ENCODE measurements around the gene RTL1.

RTL1 gene

GRCh38 chr14:100898465-100898864, 5.1 kb downstream of the RTL1 start:
- no peak for DNase-seq

GRCh38 chr14:100896369-100897060, 7.0 kb downstream of the RTL1 start:
- no peak for DNase-seq

DNA sequence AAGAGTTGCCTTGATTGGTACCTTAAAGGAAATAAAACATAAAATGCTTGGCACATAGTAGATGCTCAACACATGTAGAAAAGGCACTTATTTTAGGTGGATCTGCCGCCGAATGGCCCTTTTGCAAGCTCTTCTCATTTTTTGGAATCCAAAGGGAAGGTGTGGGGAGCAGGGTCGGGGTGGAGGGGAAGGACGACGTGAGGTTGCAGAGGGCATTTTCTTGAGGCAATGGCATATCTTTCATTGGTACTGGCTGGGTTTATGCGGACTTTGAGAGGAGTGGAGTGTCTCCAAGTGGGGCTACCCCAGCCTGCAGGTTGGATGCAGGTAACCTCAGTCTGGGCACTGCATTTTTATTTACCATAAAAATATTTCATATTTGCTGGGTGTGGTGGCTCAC, 8.1 kb downstream of the RTL1 start:
- no peak for DNase-seq

DNA sequence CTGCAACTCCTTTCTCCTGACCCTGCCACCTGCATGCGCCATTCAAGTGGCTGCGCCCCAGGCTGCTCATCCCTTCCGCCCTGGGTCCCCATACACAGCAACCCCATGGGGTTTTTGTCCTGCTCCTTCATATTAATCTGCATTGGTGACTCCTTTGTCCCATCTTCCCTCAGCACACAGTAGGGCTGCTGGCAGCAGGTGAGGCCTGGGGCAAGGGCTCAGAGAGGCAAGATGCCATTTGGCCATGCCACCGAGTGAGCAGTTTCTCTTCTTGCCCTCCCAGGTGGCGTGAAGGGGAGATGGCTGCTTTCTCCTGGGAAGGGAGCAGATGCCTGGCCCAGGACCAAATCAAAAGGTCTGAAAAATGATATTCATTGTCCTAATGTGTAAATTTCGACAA, 9.1 kb downstream of the RTL1 start:
- DNase-seq = no peak

DNA sequence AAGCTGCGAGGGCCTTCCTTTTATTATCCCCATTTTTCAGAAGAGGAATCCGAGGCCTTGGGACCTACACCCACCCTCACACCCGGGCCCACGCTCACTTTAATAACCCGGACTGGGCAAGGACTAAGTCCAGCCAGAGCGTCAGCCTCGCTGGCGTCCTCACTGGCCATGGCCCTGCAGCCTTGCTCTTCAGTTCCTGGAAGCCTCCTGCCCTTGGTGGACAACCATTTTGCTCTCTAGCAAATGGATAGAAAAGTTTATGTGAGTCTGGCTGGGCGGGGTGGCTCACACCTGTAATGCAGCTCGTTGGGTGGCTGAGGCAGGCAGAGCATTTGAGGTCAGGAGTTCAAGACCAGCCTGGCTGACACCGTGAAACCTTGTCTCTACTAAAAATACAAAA, 9.8 kb downstream of the RTL1 start:
- DNase-seq = no peak

- DNase-seq = no peak
These were observed 10.3 kb downstream of the RTL1 start for GRCh38 chr14:100893228-100893601.

DNA sequence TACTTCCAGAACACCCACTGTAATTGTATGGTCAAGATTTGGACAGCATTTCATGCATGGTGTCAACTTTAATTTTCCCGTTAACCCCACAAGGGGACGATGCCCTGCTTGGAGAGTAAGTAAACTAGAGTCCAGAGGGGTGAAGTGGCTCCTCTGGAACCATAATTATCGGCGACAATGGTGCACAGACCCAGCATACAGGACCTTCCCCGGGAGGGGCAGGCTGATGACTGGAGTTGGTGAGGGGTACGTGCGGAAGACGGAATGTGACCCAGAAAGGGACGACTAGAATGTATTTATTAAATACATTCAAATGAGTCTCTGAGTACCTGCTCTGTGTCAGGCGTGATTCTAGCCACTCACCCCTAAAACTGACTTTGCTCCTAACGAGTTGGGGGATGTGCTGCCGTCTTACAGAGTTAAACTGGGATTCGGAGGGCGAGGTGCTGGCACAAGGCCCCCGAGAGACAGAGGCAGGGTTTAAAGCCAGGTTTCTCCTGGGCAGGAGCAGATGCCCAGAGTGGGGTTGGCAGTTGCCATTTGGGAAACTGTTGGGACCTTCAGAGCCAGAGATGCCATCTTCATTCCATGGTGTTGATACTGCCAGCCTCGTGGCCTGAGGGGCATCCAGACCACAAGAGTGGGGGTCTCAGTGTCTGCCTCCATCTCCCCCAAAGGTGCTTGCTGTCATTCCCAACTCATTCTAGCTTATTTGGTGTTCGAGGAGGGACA, 10.9 kb downstream of the RTL1 start:
- no peak for DNase-seq

DNA sequence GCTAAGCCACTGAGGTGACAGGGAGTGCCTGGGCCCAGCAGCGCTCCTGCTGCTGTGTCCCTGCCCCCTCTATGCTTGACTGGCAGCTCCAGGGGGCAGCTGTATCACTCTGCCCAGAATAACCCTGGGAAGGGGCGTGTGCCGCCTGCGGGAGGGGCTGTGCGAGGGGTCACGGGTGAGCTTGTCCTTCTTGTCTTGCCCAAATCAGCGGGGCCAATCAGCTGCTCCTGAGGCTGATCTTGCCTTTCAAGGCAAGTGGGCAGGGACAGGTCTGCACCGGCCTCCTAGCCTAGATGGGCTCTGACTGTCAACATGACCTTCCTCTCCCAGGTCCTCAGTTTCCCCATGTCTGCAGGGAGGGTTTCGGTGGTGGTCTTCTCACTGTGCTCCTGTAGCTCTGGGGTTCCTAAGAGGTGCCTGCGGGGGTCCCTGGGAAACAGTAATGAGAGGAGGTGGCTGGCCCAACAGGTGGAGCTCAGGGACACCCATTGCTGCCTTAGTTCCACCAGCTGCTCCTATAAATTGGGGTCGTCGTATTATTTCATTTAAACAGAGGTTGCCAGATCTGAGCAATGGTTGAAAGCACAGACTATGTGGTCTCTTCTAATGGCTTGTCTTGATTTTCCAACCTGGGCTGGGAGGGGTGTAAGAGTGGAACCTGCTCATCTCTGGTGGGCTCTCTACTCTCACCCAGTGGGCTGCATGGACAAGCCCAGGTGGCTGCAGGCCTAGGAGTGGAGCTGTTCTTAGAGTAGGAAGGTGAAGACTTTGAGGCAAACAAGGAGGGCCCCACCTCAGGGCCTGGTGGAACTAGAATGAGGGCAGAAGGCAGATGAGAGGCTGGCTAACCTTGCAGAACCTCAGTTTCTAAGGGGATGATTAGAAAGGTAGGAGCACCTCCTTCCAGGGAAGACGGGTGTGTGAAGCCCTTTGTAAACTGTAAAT, 11.7 kb downstream of the RTL1 start:
- no peak for DNase-seq

- no peak for DNase-seq
These were observed 12.5 kb downstream of the RTL1 start for GRCh38 chr14:100891051-100891450.

GRCh38 chr14:100890061-100890850, 13.3 kb downstream of the RTL1 start:
- no peak for DNase-seq

DNA sequence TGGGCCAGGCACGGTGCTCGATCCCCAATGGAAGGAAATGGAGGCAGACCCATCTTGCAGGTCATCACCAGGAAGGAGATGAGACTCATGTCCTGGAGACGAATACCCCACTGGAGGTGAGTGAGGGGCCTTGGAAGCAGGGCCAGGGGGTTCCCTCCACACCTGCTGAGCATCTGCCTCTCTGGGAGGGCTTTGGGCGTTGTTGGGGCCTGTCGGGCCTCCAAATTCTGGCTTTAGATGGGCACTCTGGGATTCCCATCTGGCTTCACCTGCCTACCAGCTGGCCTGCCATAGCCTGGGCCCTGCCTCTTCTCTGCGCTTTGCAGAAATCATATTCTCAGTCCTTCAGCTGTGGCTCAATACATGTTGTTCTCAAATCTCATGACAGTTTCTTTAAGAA, 13.9 kb downstream of the RTL1 start:
- no peak for DNase-seq

DNA sequence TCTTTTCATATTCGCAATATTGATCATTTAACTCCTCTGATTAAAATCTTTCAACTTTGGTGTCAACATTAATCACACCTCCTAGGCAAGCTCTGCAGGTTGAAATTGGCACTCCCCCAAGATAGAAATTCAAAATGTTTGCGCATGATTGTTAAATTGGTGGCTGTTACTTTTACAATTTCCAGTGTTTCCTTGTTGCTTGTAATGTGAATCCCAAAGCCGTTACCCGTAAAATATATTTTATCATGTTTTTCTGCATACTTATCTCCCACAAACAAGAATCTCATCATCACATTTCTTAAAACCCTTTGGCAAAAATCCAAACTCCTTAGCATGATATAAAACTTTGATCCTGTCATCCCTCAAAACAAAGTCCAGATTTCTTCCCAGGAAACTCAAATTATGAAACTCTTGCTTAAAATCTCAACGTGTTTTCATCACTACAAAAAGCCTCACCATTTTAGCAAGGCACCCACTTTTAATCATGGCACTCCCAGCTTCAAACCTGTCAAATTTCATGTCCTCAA, 14.7 kb downstream of the RTL1 start:
- DNase-seq = no peak

- no peak for DNase-seq
These were observed 15.7 kb downstream of the RTL1 start for GRCh38 chr14:100887728-100888335.

- no peak for DNase-seq
These were observed 17.9 kb downstream of the RTL1 start for GRCh38 chr14:100885617-100886016.

DNA sequence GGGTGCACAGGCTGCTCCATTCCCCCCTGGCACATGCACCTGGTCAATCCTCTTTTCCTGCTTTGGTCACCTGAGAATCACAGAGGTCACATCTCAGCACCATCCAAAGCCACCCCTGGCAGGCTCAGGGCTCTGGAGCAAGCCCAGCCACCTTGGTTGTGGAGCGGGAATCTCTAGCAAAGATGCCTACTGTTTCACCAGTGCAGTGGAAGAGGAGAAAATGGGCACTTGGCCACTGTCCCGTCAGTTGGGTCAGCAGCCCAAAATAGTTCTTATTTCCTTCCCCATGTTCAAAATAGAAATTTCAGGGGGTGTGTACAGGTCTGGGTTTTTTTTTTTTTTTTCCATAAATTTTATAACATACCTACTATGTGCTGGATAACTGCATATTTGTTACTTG, 18.3 kb downstream of the RTL1 start:
- no peak for DNase-seq

- no peak for DNase-seq
These were observed 19.1 kb downstream of the RTL1 start for GRCh38 chr14:100884456-100884855.

DNA sequence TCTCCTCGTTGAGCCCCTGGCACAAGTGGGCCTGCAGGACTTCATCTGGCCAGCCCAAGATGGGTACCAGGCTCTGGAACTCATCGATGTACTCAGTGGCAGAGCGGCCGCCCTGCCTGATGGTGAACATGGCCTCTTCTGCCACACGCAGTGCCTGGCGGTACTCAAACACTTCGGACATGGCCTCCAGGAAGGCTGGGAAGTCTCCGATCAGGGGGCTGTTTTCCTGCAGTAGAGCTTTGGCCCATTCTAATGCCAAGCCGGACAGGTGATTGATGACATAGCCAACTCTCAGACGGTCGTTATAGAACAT, 19.8 kb downstream of the RTL1 start:
- DNase-seq = no peak

DNA sequence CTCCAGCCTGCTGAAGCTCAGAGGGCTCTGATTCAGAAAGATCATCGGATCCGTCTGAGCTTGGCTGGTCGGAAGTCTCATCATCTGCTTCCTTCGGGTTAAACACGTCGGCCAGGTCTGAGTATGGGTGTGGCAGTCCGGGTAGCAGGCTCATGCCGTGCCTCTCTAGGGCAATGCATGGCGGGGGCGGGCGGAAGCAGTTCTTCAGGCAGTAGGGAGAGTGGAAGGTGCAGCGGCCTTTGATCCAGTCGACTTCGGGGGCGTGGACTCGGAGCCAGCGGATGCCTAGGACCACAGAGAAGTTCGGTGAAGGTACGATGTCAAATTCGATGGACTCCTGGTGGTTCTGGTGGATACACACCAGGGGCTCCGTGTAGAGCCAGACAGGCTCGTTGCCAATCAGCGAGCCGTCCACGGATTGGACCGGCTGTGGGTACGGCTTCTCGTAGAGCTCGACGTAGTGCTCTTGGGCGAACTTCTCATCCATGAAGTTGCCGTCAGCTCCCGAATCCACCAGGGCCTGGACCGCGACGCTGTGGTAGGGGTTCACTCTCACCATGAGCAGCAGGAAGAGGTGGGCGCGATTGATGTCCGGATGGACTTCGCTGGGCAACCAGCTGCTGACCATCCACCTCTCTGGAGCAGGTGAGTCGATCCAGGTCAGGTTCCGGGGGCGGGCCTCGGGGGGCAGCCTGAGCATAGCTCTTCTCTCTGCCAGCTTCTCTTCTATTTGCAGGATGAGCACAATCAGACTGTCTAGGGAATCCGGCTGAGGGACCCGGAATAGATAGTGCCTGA, 20.3 kb downstream of the RTL1 start:
- DNase-seq = no peak

DNA sequence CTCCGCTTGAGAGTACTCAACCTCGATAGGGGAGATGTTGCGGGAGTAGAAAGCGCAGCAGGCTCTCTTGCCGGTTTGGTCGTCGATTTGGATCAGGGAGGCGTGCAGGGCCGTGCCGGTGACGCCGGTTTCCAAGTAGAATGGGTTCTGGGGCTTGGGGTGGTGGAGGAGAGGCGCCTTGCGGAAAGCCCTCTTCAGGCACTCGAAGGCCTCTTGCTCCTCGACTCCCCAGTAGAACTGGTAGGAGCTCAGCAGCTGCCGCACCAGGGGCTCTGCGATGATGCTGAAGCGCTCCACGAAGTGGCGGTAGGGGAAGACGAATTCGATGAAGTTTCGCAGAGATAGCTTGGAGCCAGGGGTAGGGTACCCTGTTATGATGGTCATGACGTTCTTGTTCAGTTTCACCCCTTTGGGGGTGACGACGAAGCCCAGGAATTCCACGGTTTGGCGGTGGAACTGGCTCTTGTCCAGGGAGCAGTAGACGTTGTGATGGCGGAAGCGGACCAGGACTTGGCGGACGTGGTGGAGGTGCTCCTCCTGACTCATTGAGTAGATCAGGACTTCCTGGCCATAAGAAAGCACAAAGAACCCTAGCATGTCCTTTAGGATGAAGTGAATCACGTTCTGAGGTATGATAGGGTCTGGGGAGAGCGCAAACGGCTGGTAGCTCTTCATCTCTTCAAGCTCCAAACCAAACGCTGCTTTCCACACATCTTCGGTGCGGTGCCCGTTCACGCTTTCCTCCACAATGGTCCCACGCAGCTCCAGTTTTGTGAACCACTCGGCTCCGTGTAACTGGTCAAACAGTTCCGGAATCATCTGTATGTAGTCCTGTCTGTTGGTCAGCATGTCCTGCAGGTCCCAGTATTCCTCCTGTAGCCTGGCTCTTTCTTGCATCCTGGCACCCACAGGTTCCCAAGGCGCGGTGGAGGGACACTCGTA, 21.2 kb downstream of the RTL1 start:
- DNase-seq = no peak

Data from DMS79 treated with DMSO at 0.1 percent for 48 hours (cell line).